Chondrocyte (in vitro differentiated cells): ENCODE data around the gene PCNX2. TPM values are rescaled to one million over a fixed set of nuclear protein-coding genes. Genes with fewer than 3 reads are reported as not detected.

Experiments
- DNase-seq: peaks from one replicate; pipeline ENCODE4 v3.0.0; 2021; ENCODE audit warnings: mixed read lengths, low spot score
- H3K27ac Mint-ChIP-seq: one replicate; pipeline ENCODE4 v1.8.0; 2021; ENCODE audit warnings: mild to moderate bottlenecking, moderate library complexity, mixed read lengths; ENCODE audit not compliant: unreplicated experiment
- H3K27me3 Mint-ChIP-seq: 2 replicates; pipeline ENCODE4 v1.8.0; 2021; ENCODE audit warnings: low read depth, mixed read lengths
- H3K36me3 Mint-ChIP-seq: 2 replicates; pipeline ENCODE4 v1.8.0; 2021; ENCODE audit warnings: low read depth, mixed read lengths
- H3K4me1 Mint-ChIP-seq: 2 replicates; pipeline ENCODE4 v1.8.0; 2021; ENCODE audit warnings: low read depth, mild to moderate bottlenecking, mixed read lengths
- H3K4me3 Mint-ChIP-seq: one replicate; pipeline ENCODE4 v1.8.0; 2021; ENCODE audit warnings: mild to moderate bottlenecking, moderate library complexity, mixed read lengths; ENCODE audit not compliant: unreplicated experiment
- H3K9me3 Mint-ChIP-seq: 2 replicates; pipeline ENCODE4 v1.8.0; 2021; ENCODE audit warnings: low read depth, mixed read lengths
- total RNA-seq: library from RNA; stranded (reverse); gene quantifications from 3 replicates; pipeline ENCODE4 v1.2.1, GENCODE V29; 2021
- TF ChIP-seq, protein P1 (sequence below): fragments of 200-600 bp; sonication (generic); IDR thresholded peaks from 2 replicates; pipeline ENCODE4 v1.5.0; 2021; ENCODE audit warnings: antibody characterized with exemption, mild to moderate bottlenecking, moderate library complexity

The PCNX2 gene
- total RNA-seq, 1 donor from 2014 or later = 9.5 TPM

DNA sequence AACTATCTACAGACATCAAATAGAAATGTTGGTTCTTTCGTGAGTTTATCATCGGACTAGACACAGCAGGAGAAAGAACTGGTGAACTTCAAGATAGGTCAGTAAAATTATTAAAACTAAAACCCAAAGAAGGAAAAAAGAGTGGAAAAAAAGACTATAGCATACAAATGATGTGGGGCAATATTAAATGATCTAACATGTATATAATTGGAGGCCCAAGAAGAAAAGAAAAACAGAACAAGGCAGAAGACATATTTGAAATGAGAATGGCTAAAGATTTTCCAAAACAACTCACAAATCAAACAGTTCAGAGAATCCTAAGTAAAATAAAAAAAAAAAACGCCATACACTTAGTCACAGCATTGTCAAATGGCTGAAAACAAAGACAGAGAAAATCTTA is 101.8 kb downstream of the PCNX2 start:
- H3K27me3 Mint-ChIP-seq = no peaks in the 10 kb centered on the region
- H3K27ac Mint-ChIP-seq = no peak overlapping the region
- TF ChIP-seq, protein P1, sequence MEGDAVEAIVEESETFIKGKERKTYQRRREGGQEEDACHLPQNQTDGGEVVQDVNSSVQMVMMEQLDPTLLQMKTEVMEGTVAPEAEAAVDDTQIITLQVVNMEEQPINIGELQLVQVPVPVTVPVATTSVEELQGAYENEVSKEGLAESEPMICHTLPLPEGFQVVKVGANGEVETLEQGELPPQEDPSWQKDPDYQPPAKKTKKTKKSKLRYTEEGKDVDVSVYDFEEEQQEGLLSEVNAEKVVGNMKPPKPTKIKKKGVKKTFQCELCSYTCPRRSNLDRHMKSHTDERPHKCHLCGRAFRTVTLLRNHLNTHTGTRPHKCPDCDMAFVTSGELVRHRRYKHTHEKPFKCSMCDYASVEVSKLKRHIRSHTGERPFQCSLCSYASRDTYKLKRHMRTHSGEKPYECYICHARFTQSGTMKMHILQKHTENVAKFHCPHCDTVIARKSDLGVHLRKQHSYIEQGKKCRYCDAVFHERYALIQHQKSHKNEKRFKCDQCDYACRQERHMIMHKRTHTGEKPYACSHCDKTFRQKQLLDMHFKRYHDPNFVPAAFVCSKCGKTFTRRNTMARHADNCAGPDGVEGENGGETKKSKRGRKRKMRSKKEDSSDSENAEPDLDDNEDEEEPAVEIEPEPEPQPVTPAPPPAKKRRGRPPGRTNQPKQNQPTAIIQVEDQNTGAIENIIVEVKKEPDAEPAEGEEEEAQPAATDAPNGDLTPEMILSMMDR = no peak
- H3K4me1 Mint-ChIP-seq = peaks cover 7% of the 10 kb centered on the region
- no peak for DNase-seq
- H3K36me3 Mint-ChIP-seq = peaks cover 28% of the 10 kb centered on the region
- no peak overlapping the region for H3K4me3 Mint-ChIP-seq
- peaks cover 19% of the 10 kb centered on the region for H3K9me3 Mint-ChIP-seq

DNA sequence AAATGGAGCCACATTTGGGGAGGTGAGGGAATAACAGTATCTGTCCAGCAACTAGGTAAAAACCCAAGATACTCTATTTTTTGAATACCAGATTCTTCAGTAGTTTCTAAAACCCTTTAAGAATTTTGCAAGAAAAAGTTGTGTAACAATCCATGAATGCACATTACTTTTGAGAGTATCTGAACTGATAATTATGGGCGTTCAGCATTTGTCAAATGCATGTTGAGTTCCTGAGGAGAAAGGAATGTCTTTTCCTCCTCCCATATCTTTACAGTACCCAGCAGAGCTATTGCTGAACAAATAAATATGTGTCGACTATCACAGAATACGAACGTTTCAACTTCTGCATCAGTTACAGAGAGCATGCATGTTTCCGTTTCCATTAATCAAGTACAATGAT is 104.5 kb downstream of the PCNX2 start:
- Mint-ChIP-seq H3K27ac (no peak overlapping the region), H3K4me1 (no peaks in the 10 kb centered on the region)
- TF ChIP-seq, protein P1 = no peak

DNA sequence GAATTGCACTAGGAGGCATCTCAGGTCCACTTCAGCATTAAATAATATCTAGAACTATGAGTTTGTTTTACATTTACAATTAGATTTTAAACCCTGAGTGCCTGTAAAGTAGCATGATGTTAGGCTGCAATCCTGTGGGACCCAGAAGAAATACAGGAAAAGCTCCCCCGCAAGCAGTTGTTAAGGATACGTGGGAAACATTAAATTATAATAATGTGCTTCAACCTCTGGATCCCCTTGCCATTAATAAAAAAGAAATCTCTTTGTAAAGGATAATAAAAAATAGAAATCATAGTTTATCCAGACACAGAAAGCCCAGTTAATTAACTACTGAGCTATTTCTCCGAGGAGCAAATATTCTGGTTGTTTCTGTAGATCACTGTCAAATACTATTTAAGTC is 106.0 kb downstream of the PCNX2 start:
- Mint-ChIP-seq H3K4me3 (no peak overlapping the region), H3K4me1 (no peaks in the 10 kb centered on the region), H3K36me3 (peaks cover 12% of the 10 kb centered on the region), H3K27ac (no peak overlapping the region), H3K9me3 (peaks cover 10% of the 10 kb centered on the region), H3K27me3 (no peaks in the 10 kb centered on the region)
- DNase-seq = no peak
- TF ChIP-seq, protein P1 = no peak

More for the DNA sequence above, 104.5 kb downstream of the PCNX2 start:
- Mint-ChIP-seq H3K4me3 (no peak overlapping the region), H3K9me3 (peaks cover 17% of the 10 kb centered on the region), H3K36me3 (peaks cover 19% of the 10 kb centered on the region), H3K27me3 (no peaks in the 10 kb centered on the region)
- no peak for DNase-seq

DNA sequence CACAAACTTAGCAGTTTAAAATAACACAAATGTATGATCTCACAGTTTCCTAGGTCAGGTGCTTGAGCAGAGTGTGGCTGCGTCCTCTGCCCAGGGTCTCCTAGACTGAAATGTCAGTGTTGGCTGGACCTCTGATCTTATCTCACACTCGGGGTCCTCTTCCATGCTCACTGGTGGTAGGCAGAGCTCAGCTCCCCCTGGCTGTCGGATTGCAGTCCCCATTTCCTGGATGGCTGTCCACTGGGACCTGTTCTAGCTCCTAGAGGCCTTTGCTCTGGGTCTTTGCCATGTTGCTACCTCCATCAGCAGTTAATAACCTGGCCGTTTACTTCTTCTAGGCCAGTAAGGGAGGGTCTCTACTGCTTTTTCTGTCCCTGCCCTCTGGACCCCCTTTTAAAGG is 107.5 kb downstream of the PCNX2 start:
- Mint-ChIP-seq H3K4me1 (peaks cover 5% of the 10 kb centered on the region), H3K9me3 (no peaks in the 10 kb centered on the region), H3K36me3 (peaks cover 5% of the 10 kb centered on the region), H3K27me3 (no peaks in the 10 kb centered on the region), H3K4me3 (no peak overlapping the region), H3K27ac (no peak overlapping the region)
- TF ChIP-seq, protein P1 = no peak
- DNase-seq = no peak

DNA sequence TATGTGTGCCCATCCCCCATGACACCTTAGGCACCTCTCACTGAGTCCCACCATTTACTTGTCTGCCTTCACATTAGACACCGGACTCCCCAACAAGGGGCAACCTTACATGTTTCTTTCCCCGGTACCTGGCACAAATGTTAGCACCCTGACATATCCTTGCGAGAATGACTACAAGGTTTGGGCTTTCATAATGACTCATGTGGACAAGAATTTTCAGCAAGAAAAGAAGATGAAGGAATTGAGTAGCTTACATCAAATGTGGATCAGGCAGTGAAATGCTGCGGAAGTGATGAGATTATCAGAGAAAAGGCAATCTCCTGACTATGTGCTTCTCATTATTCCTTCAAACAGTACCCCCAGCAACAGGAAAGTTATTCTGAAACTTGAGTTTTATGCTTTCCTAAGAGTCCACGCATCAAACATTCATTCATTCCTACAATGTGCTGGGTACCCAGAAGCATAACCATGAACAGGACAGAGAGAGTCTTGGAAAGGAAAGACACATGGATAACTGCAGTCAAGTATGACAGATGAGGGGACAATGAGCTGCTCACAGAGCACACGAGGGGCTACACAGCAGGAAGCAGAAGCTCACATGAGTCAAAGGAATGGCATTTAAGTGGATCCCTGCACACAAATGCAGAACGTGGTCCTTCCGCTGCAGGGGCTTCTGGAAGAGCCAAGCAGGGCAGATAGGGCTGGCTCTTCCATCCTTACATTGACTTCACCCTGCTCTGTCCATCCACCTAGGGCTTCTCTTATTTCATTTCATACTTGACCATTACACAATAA is 112.1 kb downstream of the PCNX2 start:
- no peak for DNase-seq
- Mint-ChIP-seq H3K36me3 (peaks cover 11% of the 10 kb centered on the region), H3K4me3 (no peak overlapping the region), H3K27me3 (no peaks in the 10 kb centered on the region), H3K27ac (no peak overlapping the region), H3K4me1 (peaks cover 10% of the 10 kb centered on the region), H3K9me3 (no peaks in the 10 kb centered on the region)
- TF ChIP-seq, protein P1 = no peak
